K562 (cell line): Measurements from ENCODE around the gene C1orf198. TPM values are rescaled to one million over a fixed set of nuclear protein-coding genes. Genes with fewer than 3 reads are reported as not detected.
A peak's percentile ranks its signal among the peaks of the same experiment; 100 is the strongest.

Source experiments
- ATAC-seq: fragments of 200-7000 bp; cut with Tn5 transposase; 3 replicates; pipeline ENCODE4 v1.9.1; 2020; ENCODE audit warnings: moderate library complexity
- BruUV-seq: library from RNA; stranded (reverse); fragments of 400-500 nt; replicated peaks from 2 replicates; lab custom pipeline; 2021; lab: Mats Ljungman, UMichigan
- CTCF ChIA-PET: fragments of 300-600 bp; formaldehyde crosslinking; extraction: SDS; loops from one replicate; lab custom pipeline; 2021; ENCODE audit warnings: low intra/inter-chr PET ratio; lab: Yijun Ruan, JAX
- POLR2A ChIA-PET: fragments of 300-600, 350-650 bp; sonication (Branson Sonifier 250); formaldehyde crosslinking; extraction: SDS; loops from one replicate; lab custom pipeline; 2021; ENCODE audit warnings: antibody characterized with exemption, inconsistent platforms; lab: Yijun Ruan, JAX
- DNase-seq, 4 experiments: peaks; one replicate each; pipeline versions ENCODE4 v3.0.0 to v3.0.0-alpha.2; 2011 to 2018; ENCODE audit warnings: low spot score in 3 of 4, mixed read lengths in 3 of 4; ENCODE audit errors: extremely low read depth in 1 of 4
- FAIRE-seq: peaks from 2 replicates; lab custom pipeline; 2011; peaks lifted over from hg19 to GRCh38; lab: Jason Lieb, UNC
- H2AFZ ChIP-seq: 2 replicates; pipeline ENCODE4 v1.6.0; 2011; ENCODE audit warnings: low read depth, low read length, control low read depth, inconsistent platforms
- H3K27ac ChIP-seq: fragments of 200-600 bp; 3 replicates; pipeline ENCODE4 v1.8.0; 2011; ENCODE audit warnings: low read depth, mild to moderate bottlenecking, control low read depth, inconsistent platforms, low read length, moderate library complexity, mixed read lengths; ENCODE audit errors: extremely low read depth
- H3K27me3 ChIP-seq, 2 experiments: fragments of 300-600 bp in 1 of 2; 2 replicates in 1 of 2; 3 replicates in 1 of 2; pipeline versions ENCODE4 v1.6.0 to v1.8.0; 2011; ENCODE audit warnings: inconsistent platforms in 2 of 2, low read length in 2 of 2, mild to moderate bottlenecking in 1 of 2, mixed read lengths in 1 of 2, moderate library complexity in 1 of 2; ENCODE audit not compliant: control insufficient read depth in 2 of 2, insufficient read depth in 2 of 2
- H3K36me3 ChIP-seq: fragments of 300-600 bp; 3 replicates; pipeline ENCODE4 v1.8.0; 2011; ENCODE audit warnings: mild to moderate bottlenecking, low read length, inconsistent platforms; ENCODE audit not compliant: control insufficient read depth, insufficient read depth
- H3K4me1 ChIP-seq, 2 experiments: fragments of 200-600 bp in 1 of 2; replicated peaks in 1 of 2; 2 replicates in 1 of 2; 3 replicates in 1 of 2; pipeline versions ENCODE4 v1.5.1 to v1.8.0; 2011; ENCODE audit warnings: inconsistent platforms in 2 of 2, low read length in 2 of 2, mild to moderate bottlenecking in 1 of 2, mixed read lengths in 1 of 2, moderate library complexity in 1 of 2; ENCODE audit not compliant: control insufficient read depth in 2 of 2, insufficient read depth in 2 of 2
- H3K4me2 ChIP-seq: 2 replicates; pipeline ENCODE4 v1.6.1; 2011; ENCODE audit warnings: low read length, control low read depth, inconsistent platforms, mixed read lengths; ENCODE audit not compliant: insufficient read depth
- H3K4me3 ChIP-seq: fragments of 200-600 bp; sonication (generic), shearing (Covaris generic); 2 replicates; pipeline ENCODE4 v1.5.1; 2016; ENCODE audit warnings: control low read depth, inconsistent platforms
- H3K79me2 ChIP-seq: fragments of 200-600 bp; 3 replicates; pipeline ENCODE4 v1.8.0; 2011; ENCODE audit warnings: low read length, inconsistent platforms; ENCODE audit not compliant: control insufficient read depth, insufficient read depth
- H3K9ac ChIP-seq, 2 experiments: 2 replicates each; pipeline versions ENCODE4 v1.6.0 to v1.6.1; 2011; ENCODE audit warnings: low read depth in 2 of 2, low read length in 2 of 2, control low read depth in 1 of 2, inconsistent platforms in 1 of 2, mild to moderate bottlenecking in 1 of 2, mixed read lengths in 1 of 2; ENCODE audit not compliant: insufficient read depth in 1 of 2
- H3K9me1 ChIP-seq: one replicate; pipeline ENCODE4 v1.6.0; 2011; ENCODE audit warnings: inconsistent platforms, mild to moderate bottlenecking, low read length, moderate library complexity; ENCODE audit not compliant: control insufficient read depth, insufficient read depth
- H3K9me3 ChIP-seq: replicated peaks from 2 replicates; pipeline ENCODE4 v1.5.1; 2011; ENCODE audit warnings: low read depth, low read length, inconsistent platforms; ENCODE audit not compliant: control insufficient read depth, insufficient read depth
- H4K20me1 ChIP-seq: replicated peaks from 2 replicates; pipeline ENCODE4 v1.6.1; 2011; ENCODE audit warnings: low read length, inconsistent platforms, mixed read lengths; ENCODE audit not compliant: control insufficient read depth, insufficient read depth
- BMI1 ChIP-seq: fragments of 150-350 bp; IDR thresholded peaks from 2 replicates; pipeline ENCODE4 v1.6.1; 2014; ENCODE audit warnings: low read length
- CEBPG ChIP-seq, 3 experiments: fragments of 200-800 bp in 1 of 3; sonication (Bioruptor generic) in 1 of 3; sonication (generic) in 1 of 3; formaldehyde crosslinking in 1 of 3; IDR thresholded peaks in 2 of 3; conservative IDR thresholded peaks in 1 of 3; 2 replicates each; pipeline versions ENCODE4 v1.6.1 to v1.8.0; 2016 to 2022; ENCODE audit warnings: missing compliant biosample characterization in 2 of 3, missing genetic modification characterization in 2 of 3, mild to moderate bottlenecking in 1 of 3, missing genetic modification reagents in 1 of 3
- DACH1 ChIP-seq: fragments of 450-650 bp; IDR thresholded peaks from 2 replicates; pipeline ENCODE4 v1.6.1; 2018; ENCODE audit not compliant: partially characterized antibody
- HOXB6 ChIP-seq: fragments of 250-450 bp; sonication (Bioruptor Pico); IDR thresholded peaks from 2 replicates; pipeline ENCODE4 v1.5.1; 2022; ENCODE audit warnings: mild to moderate bottlenecking, borderline replicate concordance
- ILK ChIP-seq: fragments of 450-650 bp; IDR thresholded peaks from 2 replicates; pipeline ENCODE4 v1.6.1; 2016; ENCODE audit warnings: missing genetic modification characterization, low read depth, mild to moderate bottlenecking, missing compliant biosample characterization, moderate library complexity, borderline replicate concordance
- RBM14 ChIP-seq: fragments of 200-400 bp; formaldehyde crosslinking; IDR thresholded peaks from 2 replicates; pipeline ENCODE4 v1.6.1; 2018; ENCODE audit warnings: low read depth, mild to moderate bottlenecking, low read length, moderate library complexity, borderline replicate concordance; ENCODE audit not compliant: insufficient read depth
- RCOR1 ChIP-seq, 2 experiments: IDR thresholded peaks; 2 replicates each; pipeline ENCODE4 v1.6.1; 2012; ENCODE audit warnings: low read depth in 2 of 2, low read length in 2 of 2, borderline replicate concordance in 1 of 2, improper control_type of control experiment in 1 of 2
- RFX5 ChIP-seq: IDR thresholded peaks from 2 replicates; pipeline ENCODE4 v1.6.1; 2011; ENCODE audit warnings: low read depth, mild to moderate bottlenecking, improper control_type of control experiment, low read length
- SMARCC2 ChIP-seq: fragments of 450-650 bp; IDR thresholded peaks from 2 replicates; pipeline ENCODE4 v1.6.1; 2017; ENCODE audit warnings: antibody characterized with exemption, moderate library complexity, mild to moderate bottlenecking, low read depth
- SOX6 ChIP-seq: fragments of 450-650 bp; IDR thresholded peaks from 2 replicates; pipeline ENCODE4 v1.6.1; 2014; ENCODE audit warnings: mild to moderate bottlenecking
- TBP ChIP-seq: optimal IDR thresholded peaks from 2 replicates; pipeline ENCODE3; 2011; ENCODE audit warnings: low read depth, low read length, improper control_type of control experiment
- XRCC4 ChIP-seq: IDR thresholded peaks from one replicate; pipeline ENCODE4 v1.6.1; 2011; ENCODE audit not compliant: insufficient read depth, insufficient read length; ENCODE audit errors: extremely low read depth
- ZBED1 ChIP-seq: IDR thresholded peaks from 2 replicates; pipeline ENCODE4 v1.6.1; 2014
- WGBS: fragments of 100-300 bp; shearing (Covaris generic); methylation state at CpG from one replicate; pipeline ENCODE4 v1.1.6; 2016; ENCODE audit warnings: low coverage, mixed read lengths; ENCODE audit not compliant: insufficient coverage; ENCODE audit errors: missing lambda C conversion rate; 5-methylcytosine and 5-hydroxymethylcytosine counted together
- in situ Hi-C: fragments of 300-500 bp; cut with MboI; formaldehyde crosslinking; loops from 4 replicates; pipeline ENCODE4 v1.15.0; 2018; ENCODE audit warnings: inconsistent platforms, mixed read lengths
- intact Hi-C: fragments of 100-400 bp; cut with micrococcal nuclease; formaldehyde crosslinking; loops from 2 replicates; pipeline ENCODE4 v1.14.2; 2022
- polyA plus RNA-seq, 8 experiments: library from polyadenylated mRNA; depleted of rRNA in 4 of 8; stranded (reverse) in 5 of 8; unstranded in 3 of 8; fragments of >200 nt; fragmentation: Nextera tagmentation in 2 of 8; fragmentation: Illumina TruSeq in 1 of 8; extraction: Ambion mirVana in 2 of 8; extraction: Trizol in 1 of 8; gene quantifications; 2 replicates each; pipeline versions ENCODE4 v1.2.1 to v1.2.3, GENCODE V29; 2011 to 2014; ENCODE audit warnings: inconsistent platforms in 1 of 8, missing spikeins in 1 of 8
- total RNA-seq, 7 experiments: library from RNA; depleted of rRNA in 6 of 7; stranded (reverse); fragments of >200 nt in 6 of 7; fragmentation: Illumina TruSeq in 2 of 7; extraction: Trizol in 2 of 7; gene quantifications; 2 replicates each; pipeline versions ENCODE4 v1.2.1 to v1.2.3, GENCODE V29; 2011 to 2021; ENCODE audit warnings: low replicate concordance in 1 of 7
- TF ChIP-seq, protein P1 (sequence below): IDR thresholded peaks from 2 replicates; pipeline ENCODE4 v1.6.1; 2011; ENCODE audit not compliant: insufficient read length; ENCODE audit errors: extremely low read depth
- TF ChIP-seq, protein P2 (sequence below): fragments of 450-650 bp; IDR thresholded peaks from 2 replicates; pipeline ENCODE4 v1.6.1; 2016; ENCODE audit warnings: missing biosample characterization, missing genetic modification characterization
- TF ChIP-seq, protein P3 (sequence below): IDR thresholded peaks from 2 replicates; pipeline ENCODE4 v1.6.1; 2011; ENCODE audit warnings: borderline replicate concordance, low read depth, mild to moderate bottlenecking, moderate library complexity, low read length; ENCODE audit not compliant: insufficient read depth, poor library complexity, severe bottlenecking

The C1orf198 gene
- total and polyA plus RNA-seq, 9 of the 15 experiments (the other 6 are each of a cell fraction or from before 2014, with no cell fraction given) = 2.0 to 15.1 (median 10.4) TPM

DNA sequence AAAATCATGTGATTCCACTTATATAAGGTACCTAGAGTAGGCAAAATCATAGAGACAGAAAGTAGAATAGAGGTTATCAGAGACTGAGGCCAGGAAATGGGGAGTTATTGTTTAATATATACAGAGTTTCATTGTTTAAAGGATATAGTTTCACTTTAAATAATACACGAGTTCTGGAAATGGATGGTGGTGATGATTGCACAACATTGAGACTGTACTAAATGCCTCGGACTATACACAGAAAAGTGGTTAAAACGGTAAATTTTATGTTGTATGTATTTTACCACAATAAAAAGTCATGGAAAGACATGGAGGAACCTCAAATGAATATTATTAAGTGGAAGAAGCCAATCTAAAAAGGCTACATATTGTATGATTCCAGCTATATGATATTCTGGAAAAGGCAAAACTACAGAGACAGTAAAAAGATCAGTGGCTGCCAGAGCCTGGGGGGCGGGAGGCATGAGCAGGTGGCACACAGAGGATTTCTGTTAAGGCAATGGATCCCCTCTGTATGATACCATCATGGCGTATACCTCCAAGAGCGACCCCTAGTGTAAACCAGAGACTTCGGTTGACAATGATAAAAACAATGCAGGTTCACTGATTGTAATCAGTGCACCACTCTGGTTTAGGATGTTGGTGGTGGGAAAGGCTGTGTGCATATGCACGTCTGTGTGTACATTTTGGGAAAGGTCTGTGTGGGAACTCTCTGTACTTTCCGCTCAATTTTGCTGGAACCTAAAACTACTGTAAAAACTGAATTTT is 7.5 kb downstream of the C1orf198 start:
- Histone ChIP-seq H3K4me1 (peaks cover 6 to 10% of the 10 kb centered on the region in 2 experiments; a peak in 3 of 5 replicates), H3K27ac (no peak overlapping the region), H3K4me2 (no peak overlapping the region), H4K20me1 (no peaks in the 10 kb centered on the region), H3K9me3 (no peaks in the 10 kb centered on the region), H3K9me1 (peaks cover 3% of the 10 kb centered on the region), H3K9ac (no peak overlapping the region), H3K27me3 (no peaks in the 10 kb centered on the region), H3K4me3 (no peak overlapping the region), H3K36me3 (no peaks in the 10 kb centered on the region; the same call in 2 of the 3 replicates), H3K79me2 (no peaks in the 10 kb centered on the region), H2AFZ (no peak overlapping the region)
- BruUV-seq = no TSS peak
- in situ Hi-C loops (no loop called here), intact Hi-C loops (loop anchor here (10.0 kb wide), 1 partner anchor 216 kb away; the partner anchor contains the start of gene COG2)
- DNase-seq (peak in 3 of 4 experiments; percentile 35 to 44 (median 43)), ATAC-seq (0 out of 3 replicates have a peak, but pooled peaks have one; percentile 37), FAIRE-seq (peak; percentile 66)
- 47% methylated on average over 9 of the region's 9 CpGs for WGBS
- CTCF ChIA-PET = no interaction called here
- POLR2A ChIA-PET = interaction anchor here (0.6 to 0.9 kb wide), 2 partner anchors 8 to 103 kb away, joined by 4 to 5 read pairs; no protein-coding TSS in a partner anchor
- TF ChIP-seq SOX6 (peak; percentile 80), DACH1 (no peak), HOXB6 (CRISPR knock-in tag) (no peak), RCOR1 (IDR thresholded peaks at IDR 0.05; ENCODE audit: borderline replicate concordance in 1 of 2, low read depth in 2 of 2, low read length in 2 of 2) (peak in 1 of 2 experiments; percentile 37; a peak in 1 of 4 replicates), BMI1 (no peak), CEBPG (CRISPR knock-in tag; IDR thresholded peaks at IDR 0.05) (peak; percentile 90), CEBPG (tag; conservative IDR thresholded peaks at IDR 0.05 in 1 of 2, IDR thresholded peaks at IDR 0.05 in 1 of 2) (peak; percentile 93 to 100), TBP (no peak), ZBED1 (no peak), XRCC4 (no peak), SMARCC2 (no peak), RBM14 (no peak), RFX5 (no peak), ILK (tag) (no peak)
- TF ChIP-seq, protein P1, sequence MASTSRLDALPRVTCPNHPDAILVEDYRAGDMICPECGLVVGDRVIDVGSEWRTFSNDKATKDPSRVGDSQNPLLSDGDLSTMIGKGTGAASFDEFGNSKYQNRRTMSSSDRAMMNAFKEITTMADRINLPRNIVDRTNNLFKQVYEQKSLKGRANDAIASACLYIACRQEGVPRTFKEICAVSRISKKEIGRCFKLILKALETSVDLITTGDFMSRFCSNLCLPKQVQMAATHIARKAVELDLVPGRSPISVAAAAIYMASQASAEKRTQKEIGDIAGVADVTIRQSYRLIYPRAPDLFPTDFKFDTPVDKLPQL = no peak
- TF ChIP-seq, protein P2, sequence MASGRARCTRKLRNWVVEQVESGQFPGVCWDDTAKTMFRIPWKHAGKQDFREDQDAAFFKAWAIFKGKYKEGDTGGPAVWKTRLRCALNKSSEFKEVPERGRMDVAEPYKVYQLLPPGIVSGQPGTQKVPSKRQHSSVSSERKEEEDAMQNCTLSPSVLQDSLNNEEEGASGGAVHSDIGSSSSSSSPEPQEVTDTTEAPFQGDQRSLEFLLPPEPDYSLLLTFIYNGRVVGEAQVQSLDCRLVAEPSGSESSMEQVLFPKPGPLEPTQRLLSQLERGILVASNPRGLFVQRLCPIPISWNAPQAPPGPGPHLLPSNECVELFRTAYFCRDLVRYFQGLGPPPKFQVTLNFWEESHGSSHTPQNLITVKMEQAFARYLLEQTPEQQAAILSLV (tag) = peak; percentile 96
- TF ChIP-seq, protein P3, sequence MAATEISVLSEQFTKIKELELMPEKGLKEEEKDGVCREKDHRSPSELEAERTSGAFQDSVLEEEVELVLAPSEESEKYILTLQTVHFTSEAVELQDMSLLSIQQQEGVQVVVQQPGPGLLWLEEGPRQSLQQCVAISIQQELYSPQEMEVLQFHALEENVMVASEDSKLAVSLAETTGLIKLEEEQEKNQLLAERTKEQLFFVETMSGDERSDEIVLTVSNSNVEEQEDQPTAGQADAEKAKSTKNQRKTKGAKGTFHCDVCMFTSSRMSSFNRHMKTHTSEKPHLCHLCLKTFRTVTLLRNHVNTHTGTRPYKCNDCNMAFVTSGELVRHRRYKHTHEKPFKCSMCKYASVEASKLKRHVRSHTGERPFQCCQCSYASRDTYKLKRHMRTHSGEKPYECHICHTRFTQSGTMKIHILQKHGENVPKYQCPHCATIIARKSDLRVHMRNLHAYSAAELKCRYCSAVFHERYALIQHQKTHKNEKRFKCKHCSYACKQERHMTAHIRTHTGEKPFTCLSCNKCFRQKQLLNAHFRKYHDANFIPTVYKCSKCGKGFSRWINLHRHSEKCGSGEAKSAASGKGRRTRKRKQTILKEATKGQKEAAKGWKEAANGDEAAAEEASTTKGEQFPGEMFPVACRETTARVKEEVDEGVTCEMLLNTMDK = no peak
